DMS153 (cell line): ENCODE results near the gene NKIRAS1.
A peak's percentile ranks its signal among the peaks of the same experiment; 100 is the strongest.

ENCODE experiments used
- DNase-seq: peaks from one replicate; lab custom pipeline; 2025; lab: John Stamatoyannopoulos, UW

The NKIRAS1 gene

DNA sequence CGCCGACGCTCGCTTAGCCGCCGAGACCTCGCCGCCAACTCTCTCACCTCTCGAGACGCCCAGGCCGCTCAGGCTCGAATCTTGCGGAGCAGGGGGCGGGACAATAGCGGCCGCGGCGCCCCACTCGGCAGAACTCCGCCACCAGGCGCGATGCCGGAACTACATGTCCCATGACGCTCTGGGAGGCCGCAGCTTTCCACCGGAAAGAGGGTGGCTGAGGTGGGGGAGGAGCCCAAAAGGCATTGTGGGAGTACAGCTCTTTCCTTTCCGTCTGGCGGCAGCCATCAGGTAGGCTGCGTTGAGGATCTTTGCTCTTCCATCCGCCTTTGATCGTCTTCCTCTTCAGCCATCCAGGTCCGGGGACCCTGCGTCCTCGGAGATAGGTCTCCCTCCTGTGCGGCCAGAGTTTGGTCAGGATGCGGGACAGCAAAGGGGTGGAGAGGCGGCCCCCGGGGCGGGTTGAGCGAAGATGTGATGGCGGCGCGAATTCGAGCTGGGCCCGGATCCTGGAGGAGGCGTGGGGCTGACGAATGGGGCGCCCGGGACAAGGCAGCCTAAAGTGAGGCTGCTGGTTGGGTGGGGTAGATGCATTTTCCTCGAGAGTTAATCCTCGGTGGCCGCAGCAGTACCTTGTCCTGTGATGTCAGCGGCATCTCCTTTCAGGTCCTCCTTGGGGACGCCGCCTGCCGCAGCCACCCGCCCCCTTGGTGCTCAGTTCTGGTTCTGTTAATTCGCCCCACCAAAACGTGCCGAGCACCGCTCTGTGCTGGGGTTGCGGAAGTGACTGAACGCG lies at the start of gene NKIRAS1, which contains the start of gene RPL15:
NKIRAS1 (minus strand) TSS at position 105 of the 793 bp plus-strand sequence. CDS start 6,086 bp downstream, outside the sequence.
RPL15 (plus strand) TSS at position 247 of the 793 bp plus-strand sequence. CDS start 728 bp downstream, outside the sequence.
- DNase-seq, result peak; percentile 78

DNA sequence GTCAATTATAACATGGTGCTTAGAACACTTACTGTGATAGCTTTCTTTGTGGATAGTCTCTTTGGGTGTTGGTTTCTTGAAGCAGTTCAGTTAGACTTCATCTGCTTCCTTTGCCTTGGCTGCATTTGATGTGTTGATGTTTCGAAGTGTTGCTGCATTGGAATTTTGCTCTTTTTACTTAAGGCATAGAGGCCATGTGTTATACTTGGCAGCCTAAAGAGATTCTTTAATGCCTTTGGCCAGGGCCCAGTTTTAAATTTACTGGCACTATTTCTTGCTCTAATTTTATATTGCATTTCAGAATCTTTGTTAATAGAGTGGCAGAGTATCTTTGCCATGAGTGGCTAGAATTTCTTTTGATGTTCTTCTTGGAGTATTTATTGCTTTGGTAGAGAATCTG lies 49.5 kb upstream of the NKIRAS1 start:
- no peak for DNase-seq

DNA sequence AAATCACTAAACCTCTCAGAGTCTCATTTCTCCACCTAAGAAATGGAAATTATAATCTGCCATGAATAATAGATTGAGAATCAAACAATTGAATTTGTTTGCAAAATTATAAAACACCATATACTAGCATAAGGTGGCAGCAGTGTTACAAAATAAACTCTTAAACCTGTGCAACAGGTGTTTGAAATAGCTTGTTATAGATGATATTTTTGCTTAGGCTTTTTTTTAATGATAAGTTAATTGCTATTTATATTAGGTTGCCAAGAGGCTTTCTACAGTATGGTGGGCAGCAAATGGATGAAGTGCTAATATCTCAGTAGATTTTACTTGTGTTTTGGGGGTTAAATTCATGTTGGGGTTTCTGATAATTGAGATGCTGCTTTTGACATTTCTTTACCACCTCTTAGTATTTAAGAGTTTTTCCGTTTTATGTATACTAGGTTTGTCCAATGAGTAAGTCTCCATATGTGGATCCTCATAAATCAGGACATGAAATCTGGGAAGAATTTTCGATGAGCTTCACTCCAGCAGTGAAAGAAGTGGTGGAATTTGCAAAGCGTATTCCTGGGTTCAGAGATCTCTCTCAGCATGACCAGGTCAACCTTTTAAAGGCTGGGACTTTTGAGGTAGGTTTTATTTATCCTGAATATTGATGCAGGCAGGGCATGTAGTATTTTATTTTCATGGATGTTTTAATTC lies 47.9 kb upstream of the NKIRAS1 start:
- DNase-seq, result no peak

DNA sequence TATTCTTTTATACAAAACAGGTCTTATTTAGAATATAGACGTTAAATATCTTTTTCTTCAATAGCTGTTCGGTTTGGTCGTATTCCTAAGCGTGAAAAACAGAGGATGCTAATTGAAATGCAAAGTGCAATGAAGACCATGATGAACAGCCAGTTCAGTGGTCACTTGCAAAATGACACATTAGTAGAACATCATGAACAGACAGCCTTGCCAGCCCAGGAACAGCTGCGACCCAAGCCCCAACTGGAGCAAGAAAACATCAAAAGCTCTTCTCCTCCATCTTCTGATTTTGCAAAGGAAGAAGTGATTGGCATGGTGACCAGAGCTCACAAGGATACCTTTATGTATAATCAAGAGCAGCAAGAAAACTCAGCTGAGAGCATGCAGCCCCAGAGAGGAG lies 45.1 kb upstream of the NKIRAS1 start:
- no peak for DNase-seq

DNA sequence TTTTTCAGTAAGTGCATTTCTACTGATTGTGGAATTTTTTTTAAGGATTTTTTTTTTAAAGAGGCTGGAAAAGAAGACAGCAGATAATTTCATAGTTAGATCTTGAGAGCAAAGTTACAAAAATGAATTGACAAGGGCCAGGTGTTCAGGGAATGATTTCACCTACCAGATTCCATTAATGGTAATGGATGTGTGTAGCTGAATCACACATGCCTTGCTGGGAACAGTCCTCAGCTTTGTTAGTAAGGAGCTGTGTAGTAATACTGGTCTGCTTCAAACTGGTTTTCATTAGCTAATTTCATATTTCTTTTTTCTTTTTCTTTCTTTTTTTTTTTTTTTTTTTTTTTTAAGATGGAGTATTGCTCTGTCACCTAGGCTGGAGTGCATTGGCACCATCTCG lies 44.3 kb upstream of the NKIRAS1 start:
- no peak for DNase-seq

DNA sequence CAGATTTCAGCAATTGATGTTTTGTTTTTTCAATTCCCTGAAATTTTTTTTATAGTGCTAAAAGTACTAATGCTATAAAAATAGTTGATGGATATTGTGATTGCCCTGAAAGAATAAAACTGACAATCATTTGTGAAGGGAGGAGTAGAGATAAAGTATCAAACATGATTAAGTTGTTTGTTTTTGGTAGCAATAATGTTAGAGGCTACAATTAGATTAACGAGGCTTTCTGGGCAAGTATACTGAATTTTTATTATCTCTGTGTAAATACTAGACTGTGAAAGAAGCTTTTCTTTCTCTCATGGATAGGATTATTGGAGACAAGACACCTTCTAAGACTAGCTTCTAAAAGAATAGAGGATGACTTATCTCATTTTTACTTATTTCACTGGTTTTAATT lies 43.9 kb upstream of the NKIRAS1 start:
- peak; percentile 1 for DNase-seq

DNA sequence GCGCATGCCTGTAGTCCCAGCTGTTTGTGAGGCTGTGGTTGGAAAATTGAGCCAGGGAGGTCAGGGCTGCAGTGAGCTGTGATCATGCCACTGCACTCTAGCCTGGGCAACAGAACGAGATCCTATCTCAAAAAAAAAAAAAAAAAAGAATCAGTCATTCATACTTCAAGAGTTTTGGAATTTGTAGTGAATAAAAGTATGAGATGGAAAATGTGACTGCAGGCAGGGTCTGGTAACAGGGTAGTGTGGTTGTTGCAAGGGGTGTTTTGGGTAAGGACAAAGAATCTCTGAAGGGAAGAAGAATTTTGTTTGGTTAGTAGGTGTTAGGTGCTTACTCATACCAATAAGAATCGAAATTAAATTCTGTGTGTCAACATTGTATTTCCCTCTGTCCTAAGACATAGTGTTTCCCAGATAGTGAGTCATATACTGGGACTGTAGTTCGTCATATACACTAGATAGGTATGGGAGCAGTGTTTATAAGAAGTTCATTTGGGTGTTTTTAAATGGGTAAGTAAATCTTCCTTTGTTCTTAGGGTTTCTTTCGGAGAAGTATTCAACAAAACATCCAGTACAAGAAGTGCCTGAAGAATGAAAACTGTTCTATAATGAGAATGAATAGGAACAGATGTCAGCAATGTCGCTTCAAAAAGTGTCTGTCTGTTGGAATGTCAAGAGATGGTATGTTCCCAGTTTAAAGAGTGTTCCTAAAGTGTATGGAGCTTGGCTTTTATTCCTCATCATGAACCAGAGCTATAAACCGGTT lies 42.5 kb upstream of the NKIRAS1 start:
- no peak for DNase-seq

DNA sequence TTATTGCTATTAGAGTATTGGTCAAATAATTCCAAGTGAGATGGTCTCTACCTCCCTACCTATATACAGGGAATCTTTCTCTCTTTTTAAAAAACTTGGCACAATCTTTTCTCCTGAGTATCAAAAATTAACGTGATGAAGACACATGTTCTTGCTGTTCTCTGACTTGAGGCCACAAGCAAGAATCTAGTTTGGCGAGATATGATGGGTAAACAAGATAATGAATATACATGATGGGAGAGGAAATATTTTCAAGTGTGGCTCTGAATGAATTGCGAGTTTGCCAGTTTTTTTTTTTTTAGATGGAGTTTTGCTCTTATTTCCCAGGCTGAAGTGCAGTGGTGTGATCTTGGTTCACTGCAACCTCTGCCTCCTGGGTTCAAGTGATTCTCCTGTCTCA lies 39.9 kb upstream of the NKIRAS1 start:
- DNase-seq, result no peak

DNA sequence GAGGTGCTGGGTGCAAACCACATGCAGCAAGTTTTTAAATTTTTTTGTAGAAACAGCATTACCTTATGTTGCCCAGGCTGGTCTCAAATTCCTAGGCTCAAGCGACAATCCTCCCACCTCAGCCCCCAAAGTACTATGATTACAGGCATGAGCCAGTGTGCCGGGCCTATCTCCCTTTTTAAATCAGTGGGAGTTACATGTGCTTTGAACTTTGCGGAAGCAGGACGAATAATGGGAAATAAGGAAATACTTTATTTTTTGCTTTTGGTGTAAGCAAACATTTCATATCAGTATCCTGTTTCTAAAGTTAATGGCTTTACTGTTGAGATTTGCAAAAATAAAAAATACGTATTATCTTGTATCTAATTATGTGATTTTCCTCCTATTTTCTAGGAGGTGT lies 37.4 kb upstream of the NKIRAS1 start:
- no peak for DNase-seq

DNA sequence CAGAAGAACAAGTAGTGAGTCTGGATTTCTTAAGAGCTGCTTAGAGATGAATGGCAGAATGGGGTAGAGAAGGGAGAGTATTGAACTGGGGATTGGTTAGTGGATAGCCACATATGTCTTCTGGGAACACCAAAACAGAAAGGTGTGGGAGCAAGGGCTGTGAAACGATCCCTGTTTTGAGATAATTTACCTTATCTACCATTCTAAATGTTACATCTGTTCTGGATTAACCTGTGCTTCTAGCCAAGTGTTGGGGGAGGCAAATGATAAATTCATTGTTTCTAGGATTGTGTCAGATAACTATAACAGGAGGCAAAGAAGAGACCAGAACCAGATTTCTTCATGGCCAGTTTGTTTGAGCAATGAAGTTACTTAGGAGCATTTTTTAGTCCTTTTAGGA lies 36.7 kb upstream of the NKIRAS1 start:
- no peak for DNase-seq

DNA sequence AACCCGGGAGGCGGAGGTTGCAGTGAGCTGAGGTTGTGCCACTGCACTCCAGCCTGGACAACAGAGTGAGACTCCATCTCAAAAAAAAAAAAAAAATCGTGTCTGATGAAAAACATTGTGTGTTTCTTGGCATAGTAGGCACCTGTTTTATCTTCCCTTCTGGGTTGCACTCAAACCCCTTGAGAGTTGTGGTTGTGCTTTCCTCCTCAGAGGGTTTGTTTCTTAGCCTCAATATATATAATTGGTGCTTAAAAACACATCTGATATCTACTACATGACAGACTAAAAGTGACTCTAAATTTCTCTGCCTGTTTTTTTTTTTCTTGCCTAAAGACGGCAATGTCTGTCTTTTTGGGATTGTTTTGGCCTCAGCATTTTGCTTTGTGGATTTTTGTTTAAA lies 35.9 kb upstream of the NKIRAS1 start:
- no peak for DNase-seq

DNA sequence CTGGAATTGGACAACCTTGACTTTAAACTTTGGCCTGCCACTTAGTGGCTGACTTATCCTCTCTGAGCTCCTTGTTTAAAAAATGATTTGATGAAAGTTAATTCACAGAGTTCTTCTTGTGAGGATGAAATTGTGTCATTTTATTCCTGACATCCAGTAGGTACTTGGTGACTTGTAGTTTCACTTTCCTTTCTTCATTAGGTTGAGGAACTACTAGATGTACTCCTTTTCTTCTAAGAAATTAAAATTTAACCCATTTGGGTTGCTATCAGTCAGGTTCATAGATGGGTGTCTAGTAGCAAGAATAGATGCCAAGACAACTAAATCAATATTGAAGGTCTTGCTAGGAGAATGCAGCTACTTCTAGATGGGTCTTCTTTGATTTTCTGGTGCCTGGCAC lies 33.5 kb upstream of the NKIRAS1 start:
- DNase-seq, result no peak

DNA sequence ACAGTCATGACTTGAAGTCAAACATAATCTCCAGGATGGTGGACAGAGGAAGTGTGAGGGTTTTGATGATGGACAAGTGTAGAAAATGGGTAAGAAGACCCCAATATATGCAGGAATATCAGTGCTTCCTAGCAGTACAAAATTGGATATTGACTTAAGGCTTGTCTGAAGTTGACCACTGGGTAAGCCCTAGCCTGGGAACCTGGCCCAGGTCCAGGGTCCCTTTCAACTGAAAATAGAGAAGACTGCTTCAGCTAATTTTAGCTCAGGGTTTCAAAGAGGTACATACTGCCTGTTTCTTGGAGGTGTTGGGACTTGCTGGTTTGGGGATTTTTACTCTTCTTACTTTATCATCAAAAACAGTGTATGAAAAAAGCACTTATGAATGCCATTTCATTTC lies 33.0 kb upstream of the NKIRAS1 start:
- no peak for DNase-seq

DNA sequence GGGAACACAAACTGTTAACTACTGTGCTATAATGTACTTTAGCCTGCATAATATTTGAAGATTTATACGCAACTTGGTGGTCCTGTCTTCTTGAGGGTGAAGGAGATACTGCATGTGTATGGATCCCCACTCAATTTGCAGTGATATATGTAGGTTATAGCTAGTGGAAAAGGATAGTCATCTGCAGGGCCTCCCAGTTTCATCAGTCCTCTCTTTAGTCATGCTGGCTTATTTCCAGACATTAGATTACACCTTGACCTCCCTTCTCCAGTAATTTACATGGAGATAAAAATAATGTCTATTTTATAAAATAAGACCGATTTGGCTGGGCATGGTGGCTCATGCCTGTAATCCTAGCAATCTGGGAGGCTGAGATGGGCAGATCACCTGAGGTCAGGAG lies 32.0 kb upstream of the NKIRAS1 start:
- DNase-seq, result no peak

DNA sequence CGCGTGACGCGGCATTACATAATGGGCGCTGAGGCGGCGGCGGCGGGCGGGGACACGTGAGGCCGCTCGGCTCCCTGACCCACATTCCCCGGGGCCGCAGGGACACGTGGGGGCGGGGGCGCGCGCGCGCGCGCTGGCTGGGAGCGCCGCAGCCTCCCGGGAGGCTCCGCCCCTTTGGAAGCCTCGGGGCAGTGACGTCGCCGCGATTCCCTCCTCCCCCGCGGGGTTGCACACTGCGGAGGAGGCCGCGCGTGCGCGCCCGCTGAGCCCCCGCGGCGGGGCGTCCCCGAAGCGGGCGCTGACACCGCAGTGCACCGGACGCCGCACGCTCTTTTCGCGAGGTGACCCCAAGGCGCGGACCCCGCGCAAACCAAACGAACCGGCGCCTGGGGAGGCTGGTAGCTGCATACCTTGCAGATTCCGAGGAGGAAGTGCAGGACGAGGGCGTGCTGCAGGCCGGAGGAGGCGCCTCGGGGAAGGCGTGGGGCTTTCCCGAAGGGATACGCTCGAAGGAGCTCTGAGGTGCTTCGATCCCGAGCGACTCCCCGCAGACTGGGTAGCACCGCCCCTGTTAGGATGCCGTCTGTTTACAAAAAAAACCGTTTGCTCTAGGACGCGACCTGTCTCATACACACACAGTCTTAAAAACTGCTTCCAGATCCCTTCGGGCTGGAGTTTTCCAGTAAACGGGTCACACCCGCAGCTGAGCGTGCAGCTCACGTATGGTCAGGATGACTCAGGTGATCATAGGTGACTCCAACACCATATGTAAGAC lies 29.3 kb upstream of the NKIRAS1 start:
- DNase-seq, result peak; percentile 80

DNA sequence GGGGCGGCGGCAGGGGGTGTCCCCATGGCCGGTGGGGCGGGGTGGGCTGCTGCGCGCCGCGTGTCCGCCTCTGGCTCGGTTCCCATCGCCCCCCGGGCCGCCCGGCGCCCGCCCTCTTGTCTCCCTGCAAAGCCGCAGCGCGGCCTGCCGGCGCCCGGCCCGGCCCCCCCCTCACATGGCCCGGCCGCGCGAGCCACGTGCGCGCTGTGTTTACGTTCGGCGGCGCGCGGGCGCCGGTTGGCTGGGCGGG lies 28.8 kb upstream of the NKIRAS1 start:
- DNase-seq, result no peak

DNA sequence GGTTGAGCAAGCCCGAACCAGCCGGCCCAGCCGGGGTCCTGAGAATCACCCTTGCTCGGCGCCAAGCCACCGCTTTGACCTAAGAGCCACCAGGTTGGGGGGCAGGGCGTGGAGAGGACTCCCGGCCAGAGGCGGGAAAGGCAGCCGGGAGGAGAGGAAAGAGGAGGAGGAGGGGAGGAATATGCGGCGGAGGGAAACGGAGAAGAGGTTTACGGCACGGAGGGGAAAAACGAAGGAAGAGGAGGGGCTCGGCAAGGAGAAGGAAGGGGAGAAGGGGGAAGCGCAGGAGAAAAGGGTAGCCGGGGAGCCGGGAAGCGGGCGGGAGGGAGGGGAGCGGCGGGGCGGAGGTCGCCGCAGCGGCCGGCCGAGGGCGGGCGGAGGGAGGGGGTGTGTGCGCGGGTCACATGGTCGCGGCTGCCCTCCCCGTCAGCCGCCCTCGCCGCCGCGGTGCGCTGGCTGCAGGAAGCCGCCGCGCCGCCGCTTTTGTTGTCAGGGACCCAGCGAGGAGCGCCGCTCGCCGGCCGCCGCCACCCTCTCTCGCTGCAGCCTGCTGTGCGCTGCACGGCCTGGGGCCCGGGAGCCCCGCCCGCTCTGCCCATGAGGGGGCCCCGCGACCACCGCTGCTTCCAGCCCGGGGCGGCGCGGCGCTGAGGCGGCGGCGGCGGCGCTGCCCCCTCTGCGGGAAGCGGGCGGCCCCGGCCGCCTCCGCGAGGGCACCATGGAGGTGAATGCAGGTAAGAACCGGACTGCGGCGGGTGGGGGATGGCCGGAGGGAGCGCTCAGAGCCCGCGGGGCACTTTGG lies 28.3 kb upstream of the NKIRAS1 start, which contains the start of gene NR1D2:
NR1D2 (plus strand) TSS at position 426 of the 802 bp plus-strand sequence; CDS start at position 719, 293 bp downstream.
- DNase-seq, result peak; percentile 60

DNA sequence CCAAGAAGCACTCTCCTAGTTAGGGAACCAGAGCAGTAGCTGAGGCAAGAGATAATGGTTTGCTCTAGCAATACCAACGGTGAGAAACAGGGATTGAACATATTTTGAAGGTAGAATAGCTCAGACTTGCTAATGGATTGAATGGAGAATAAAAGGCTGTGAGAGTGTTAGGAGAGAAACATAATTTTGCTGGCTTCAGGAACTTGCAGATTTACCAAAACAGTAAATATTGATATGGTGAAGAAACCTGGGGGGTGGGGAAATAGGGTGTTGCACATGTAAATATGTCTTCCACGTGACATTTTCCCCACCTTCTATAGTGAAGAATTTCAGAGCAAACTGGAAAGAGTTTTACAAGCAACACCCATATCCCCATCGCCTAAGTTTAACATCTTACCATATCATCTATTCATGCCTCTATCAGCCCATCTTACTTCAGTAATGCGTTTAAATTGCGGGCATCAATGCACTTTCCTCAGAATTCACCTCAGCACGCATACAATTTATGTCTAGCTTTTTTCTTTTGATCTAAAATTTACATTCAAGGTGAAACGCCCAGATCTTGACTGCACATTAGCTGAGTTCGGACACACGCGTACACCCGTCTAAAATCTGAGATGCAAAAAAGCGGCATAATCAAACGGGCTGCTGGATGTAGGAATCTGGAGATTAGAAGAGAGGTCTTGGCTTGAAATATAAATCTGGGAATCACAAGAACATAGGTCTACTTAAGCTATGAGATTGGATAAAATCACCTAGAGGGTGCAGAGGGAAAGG lies 27.4 kb upstream of the NKIRAS1 start:
- no peak for DNase-seq

DNA sequence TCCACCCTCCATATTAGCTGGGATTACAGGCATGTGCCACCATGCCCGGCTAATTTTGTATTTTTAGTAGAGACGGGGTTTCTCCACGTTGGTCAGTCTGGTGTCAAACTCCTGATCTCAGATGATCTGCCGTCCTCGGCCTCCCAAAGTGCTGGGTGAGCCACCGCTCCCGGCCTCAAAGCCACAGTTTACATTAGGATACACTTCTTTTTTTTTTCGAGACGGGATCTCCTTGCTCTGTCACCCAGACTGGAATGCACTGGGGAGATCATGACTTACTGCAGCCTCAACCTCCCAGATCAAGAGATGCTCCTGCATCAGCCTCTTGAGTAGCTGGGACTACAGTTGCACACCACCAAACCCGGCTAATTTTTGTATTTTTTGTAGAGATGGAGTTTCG lies 25.8 kb upstream of the NKIRAS1 start:
- DNase-seq, result no peak

DNA sequence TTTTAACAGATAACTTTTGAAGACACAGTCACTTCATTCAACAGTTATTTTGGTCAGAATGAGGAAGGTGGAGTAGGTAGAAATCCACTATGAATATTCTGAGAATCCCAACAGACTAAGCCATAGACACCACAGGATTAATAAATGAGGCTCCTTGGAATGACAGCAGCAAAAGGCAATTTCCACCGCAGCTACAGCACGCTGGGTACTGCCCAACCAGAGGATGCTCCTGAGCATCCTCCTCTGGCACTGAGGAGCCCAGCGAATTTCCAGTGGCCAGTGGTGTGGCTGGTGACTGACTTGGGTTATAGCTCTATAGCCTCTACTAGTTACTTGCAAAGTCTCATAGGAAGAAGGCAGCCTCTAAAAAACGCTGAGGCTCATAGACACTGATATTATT lies 24.6 kb upstream of the NKIRAS1 start:
- no peak for DNase-seq
